Activated T-cell treated with anti-CD3 and anti-CD28 coated beads for 4 hours (primary cell): ENCODE measurements around the gene NEAT1.
"Not testable (repeated sequence)": the region's sequence is repeated elsewhere in the genome, so short reads cannot be mapped to it uniquely, and the experiment has no call there.

Source experiments
- DNase-seq: peaks from one replicate; pipeline ENCODE4 v3.0.0-alpha.2; 2020

NEAT1 gene

GRCh38 chr11:65456418-65456817 lies 33.8 kb downstream of the NEAT1 start:
- no peak for DNase-seq

GRCh38 chr11:65459552-65459951 lies 37.0 kb downstream of the NEAT1 start:
- no peak for DNase-seq

- not testable (repeated sequence) for DNase-seq
These were observed 42.9 kb downstream of the NEAT1 start for GRCh38 chr11:65465471-65465870.

- not testable (repeated sequence) for DNase-seq
These were observed 44.7 kb downstream of the NEAT1 start for GRCh38 chr11:65467306-65467705.

DNA sequence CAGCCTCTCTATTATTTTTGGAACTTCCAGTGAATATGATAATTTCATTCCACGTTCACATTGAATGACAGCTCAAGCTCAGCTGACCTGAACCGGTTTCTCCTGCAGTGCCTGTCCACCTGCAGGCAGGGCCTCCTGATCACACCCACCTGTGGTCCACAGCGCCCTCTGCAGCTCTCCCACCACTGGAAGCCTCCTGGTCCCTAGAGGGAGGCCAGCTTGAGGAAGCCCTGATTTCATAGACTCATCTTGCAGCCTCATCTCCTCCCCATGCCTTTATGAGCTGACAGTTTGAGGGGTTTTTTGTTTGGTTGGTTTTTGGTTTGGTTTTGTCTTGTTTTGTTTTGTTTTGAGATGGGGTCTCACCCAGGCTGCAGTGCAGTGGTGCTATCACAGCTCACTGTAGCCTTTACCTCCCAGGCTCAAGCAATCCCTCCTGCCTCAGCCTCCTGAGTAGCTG lies 46.3 kb downstream of the NEAT1 start:
- DNase-seq, result no peak

DNA sequence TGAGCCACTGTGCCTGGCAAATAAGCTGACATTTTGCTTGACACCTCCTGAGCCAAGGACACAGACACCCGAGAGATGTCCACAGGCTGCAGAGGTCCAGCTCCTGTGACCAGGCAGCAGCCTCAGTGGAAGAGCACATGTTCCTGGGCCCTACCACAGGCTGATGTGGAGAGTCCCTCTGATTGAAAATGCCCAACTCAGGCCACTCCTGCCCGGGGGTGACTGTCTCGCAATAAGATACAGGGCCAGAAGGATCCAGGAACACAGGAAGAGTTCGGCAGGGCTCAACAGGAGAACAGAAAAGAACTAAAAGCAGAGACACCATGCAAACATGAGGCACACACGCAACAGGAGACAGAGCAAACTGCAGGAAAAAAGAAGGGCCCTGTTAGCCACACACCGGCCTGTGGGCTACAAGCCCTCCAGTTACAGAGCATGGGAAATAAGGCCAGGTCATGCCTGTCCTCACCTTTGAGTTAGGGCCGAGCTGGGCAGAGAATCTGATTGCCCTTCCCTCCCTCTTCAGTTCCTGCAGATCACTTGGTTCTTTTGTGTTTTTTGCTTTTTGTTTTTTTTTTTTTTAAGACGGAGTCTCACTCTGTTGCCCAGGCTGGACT lies 47.9 kb downstream of the NEAT1 start:
- DNase-seq, result no peak

DNA sequence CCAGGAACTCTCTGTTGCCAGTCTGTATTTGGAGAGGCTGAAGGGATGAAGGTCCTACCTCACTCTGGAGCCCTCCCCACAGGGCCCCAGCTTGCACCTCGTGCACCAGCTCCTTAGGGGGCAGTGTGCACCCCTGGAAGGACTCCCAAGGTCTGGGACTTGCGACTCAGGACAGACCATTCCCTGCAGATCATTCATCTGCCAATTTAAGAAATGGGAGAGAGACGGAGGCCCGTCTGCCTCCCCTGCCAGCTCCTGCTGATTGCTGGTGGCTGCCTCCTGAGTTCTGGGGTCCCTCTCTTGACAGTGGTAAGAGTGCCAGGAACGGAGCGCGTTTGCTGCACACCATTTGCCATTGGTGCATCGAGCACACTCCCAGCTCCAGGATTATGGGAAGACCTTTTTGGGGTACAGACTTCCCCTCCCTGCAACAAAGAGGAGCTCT lies 48.9 kb downstream of the NEAT1 start:
- DNase-seq, result no peak

DNA sequence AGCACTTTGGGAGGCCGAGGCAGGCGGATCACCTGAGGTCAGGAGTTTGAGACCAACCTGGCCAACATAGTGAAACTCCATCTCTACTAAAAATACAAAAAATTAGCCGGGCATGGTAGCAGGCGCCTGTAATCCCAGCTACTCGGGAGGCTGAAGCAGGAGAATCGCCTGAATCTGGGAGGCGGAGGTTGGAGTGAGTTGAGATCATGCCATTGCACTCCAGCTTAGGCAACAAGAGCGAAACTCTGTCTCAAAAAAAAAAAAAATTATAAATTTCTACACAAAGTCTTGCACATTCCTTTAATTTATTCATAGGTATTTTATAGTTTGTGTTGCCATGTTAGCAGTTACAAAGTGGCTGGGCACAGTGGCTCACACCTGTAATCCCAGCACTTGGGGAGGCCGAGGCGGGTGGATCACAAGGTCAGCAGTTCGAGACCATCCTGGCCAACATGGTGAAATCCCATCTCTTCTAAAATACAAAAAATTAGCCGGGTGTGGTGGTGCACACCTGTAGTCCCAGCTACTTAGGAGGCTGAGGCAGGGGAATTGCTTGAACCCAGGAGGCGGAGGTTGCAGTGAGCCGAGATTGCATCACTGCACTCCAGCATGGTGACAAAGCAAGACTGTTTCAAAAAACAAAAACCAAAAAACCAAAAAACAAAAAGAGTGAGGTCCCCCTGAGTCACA lies 50.1 kb downstream of the NEAT1 start:
- not testable (repeated sequence) for DNase-seq

- DNase-seq, result no peak
These were observed 50.8 kb downstream of the NEAT1 start for GRCh38 chr11:65473278-65473860.

- no peak for DNase-seq
These were observed 52.3 kb downstream of the NEAT1 start for GRCh38 chr11:65474864-65475263.

DNA sequence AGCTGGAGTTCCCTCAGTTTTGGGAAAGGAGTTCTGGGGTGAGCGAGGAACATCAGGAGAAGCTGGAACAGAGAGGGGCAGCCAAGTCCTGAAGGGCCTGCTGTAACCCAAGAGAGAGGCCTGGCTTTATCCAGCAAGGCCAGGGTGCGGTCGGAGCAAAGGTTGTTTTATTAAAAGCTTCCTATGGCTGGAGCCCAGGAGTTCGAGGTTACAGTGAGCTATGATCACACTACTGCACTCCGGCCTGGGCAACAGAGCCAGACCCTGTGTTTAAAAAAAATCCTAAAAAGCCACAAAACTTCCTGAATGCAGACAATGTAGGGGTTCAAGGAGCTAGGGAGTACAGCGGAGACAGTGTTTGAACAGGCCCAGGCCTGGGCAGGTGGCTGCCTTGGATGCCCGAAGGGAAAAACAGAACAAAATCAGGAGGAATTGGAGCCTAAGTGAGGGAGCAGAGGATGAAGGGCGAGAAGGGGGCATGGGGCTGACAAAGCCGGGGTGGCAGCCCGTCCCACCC lies 54.1 kb downstream of the NEAT1 start:
- DNase-seq, result no peak

GRCh38 chr11:65477149-65477965 lies 54.8 kb downstream of the NEAT1 start:
- DNase-seq, result peak; percentile 87

DNA sequence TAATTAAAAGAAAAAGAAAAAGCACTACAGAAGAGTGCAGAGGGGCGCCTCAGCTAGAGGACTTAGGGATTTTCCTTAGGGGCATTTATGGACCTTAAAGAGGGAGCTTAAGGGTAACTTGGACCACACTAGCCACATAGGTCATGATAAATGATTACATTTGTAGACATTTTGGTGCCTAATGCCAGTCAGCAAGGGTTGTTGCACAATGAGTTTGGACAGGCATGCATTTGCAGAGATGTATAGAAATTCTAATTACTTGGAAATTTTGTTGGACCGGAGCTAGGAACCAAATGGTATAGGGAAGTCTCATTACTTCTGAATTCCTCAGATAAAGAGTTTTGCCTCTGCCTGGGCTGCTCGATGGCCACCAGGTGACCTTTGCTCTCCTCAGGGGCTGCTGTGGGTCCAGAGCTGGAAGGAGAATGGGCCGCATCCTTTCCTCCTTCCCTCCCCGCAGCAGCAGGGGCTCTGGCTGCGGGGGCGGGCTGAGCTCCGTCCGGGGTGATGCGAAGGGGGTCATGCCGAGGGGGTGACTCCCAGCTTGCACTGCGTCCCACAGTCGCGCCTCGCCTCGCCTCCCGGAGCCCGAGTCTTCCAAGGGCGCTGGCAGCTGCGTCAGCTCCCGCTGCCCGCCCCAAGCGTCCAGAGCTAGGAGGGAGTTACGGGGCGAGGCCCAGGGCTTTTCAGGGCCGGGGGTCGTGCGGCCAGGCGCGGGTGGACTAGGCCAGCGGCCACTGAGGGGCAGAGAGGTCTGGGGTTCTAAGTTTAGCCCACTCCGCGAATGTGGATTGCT lies 56.0 kb downstream of the NEAT1 start:
- DNase-seq, result no peak

GRCh38 chr11:65479184-65480145 lies 56.9 kb downstream of the NEAT1 start:
- DNase-seq, result no peak

GRCh38 chr11:65482306-65482850 lies 59.8 kb downstream of the NEAT1 start:
- no peak for DNase-seq

DNA sequence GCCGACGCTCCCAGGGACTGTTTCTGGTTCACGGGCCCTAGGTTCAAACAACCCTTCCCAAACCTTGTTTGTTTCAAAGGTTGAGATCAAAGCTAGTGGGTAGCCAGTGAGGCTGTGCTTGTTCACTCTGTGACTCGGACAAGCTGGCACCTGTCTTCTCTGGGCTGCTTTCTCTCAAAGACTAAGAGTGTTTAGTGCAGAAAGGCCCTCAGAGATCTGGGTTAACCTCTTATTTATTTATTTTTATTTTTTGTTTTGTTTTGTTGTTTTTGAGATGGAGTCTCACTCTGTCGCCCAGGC lies 63.3 kb downstream of the NEAT1 start:
- DNase-seq, result no peak

DNA sequence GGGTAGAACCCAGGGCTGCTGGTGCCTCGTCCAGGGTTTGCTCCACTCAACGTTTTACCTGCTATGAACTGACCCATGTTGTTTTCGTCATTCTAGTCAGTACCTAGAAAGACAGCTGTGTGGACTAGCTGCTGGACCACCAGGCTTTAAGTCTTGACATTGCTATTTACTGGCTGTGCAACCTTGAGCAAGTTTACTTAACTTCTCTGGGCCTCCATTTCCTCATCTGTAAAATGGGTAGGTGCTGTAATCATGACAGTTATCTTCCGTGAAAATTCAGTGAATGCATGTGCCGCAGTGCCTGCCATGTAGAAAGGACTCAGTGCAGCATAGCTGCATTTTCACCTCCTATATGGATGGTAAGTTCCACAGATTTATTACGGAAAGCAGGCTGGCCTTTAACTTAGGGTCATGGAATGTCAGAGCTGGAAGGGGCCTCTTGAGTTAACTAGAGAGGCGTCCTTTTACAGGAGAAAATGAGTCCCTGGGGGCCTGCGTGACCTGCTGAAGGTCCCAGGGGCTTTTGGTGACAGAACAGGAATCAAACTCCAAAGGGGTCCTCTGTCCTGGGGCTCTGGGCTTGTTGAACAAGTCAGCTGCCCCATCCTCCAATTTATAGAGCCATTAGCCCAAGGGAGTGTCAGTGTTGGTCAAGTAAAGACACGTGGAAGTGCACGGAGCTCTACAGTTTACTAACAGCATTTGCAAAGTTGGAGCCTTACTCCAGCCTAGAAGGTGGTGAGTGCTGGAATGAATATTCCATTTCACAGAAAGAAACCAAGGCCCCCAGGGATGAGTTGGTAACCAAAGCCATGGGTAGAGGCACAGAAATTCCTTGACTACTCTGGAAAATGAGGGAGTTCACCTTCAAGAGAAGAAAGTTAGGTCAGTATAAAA lies 64.2 kb downstream of the NEAT1 start:
- DNase-seq, result no peak

DNA sequence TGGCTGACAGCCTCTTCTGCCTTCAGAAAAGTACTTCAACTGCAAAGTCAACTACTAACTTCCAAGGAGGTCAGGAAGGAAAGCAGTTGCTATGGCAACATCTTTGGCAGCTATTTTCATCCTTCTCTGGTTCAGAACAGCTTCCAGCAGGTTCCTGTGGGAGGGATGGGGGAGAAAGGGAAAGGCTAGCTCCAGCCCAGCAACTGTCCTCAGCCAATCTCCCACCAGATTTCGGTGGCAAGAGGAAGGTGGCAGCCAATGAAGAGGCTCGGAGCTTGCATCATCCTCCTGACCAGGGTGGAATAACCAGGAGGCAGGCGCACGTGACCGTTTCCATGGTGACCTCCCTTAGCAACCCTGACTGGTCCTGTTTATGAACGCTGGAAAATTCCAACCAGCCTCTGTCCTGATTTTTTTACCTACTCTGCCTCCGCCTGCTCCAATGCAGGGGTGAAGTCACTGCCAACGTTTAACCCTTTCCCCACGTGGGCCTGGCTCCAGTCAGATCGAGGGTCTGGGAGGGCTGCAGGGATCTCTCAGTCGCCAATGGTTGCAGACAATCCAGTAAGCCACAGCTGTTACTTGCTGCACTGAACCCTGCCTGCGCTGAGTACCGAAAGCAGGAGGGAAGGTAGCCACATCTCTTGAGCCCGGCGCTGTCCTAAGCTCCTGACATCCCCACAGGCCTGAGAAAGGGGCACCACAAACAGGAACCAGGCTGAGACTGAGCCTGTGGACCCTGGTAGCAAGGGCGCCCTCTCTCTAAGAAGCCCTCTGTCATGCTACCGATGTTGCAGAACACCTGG lies 65.1 kb downstream of the NEAT1 start:
- no peak for DNase-seq
